Omental fat pad (tissue), 4 donors: ENCODE data around the gene BICD1. TPM values are rescaled to one million over a fixed set of nuclear protein-coding genes. Genes with fewer than 3 reads are reported as not detected.
"Not testable (repeated sequence)": the region's sequence is repeated elsewhere in the genome, so short reads cannot be mapped to it uniquely, and the experiment has no call there.

Source experiments
- ATAC-seq: fragments of 150-250 bp; one replicate; pipeline ENCODE4 v1.9.1; 2016; ENCODE audit warnings: mild to moderate bottlenecking, moderate library complexity; ENCODE audit not compliant: low FRiP score
- DNase-seq: peaks from one replicate; pipeline ENCODE4 v3.0.0-alpha.2; 2019; ENCODE audit warnings: low spot score
- total RNA-seq, 4 donors: library from RNA; depleted of rRNA; stranded (reverse); fragments of >200 nt; gene quantifications; one replicate each; pipeline ENCODE4 v1.1.0, GENCODE V29; 2016
- TF ChIP-seq, protein P1 (sequence below), 3 donors: fragments of 450-650 bp; IDR thresholded peaks; one replicate each; pipeline ENCODE4 v1.5.1; 2016 to 2017; ENCODE audit warnings: antibody characterized with exemption in 3 of 3, mild to moderate bottlenecking in 3 of 3, moderate library complexity in 2 of 3

Gene BICD1
- total RNA-seq, 4 donors from 2014 or later: 8.0 to 19.2 (median 9.1) TPM

GRCh38 chr12:32217354-32218310 is 111.0 kb downstream of the BICD1 start:
- TF ChIP-seq, protein P1, sequence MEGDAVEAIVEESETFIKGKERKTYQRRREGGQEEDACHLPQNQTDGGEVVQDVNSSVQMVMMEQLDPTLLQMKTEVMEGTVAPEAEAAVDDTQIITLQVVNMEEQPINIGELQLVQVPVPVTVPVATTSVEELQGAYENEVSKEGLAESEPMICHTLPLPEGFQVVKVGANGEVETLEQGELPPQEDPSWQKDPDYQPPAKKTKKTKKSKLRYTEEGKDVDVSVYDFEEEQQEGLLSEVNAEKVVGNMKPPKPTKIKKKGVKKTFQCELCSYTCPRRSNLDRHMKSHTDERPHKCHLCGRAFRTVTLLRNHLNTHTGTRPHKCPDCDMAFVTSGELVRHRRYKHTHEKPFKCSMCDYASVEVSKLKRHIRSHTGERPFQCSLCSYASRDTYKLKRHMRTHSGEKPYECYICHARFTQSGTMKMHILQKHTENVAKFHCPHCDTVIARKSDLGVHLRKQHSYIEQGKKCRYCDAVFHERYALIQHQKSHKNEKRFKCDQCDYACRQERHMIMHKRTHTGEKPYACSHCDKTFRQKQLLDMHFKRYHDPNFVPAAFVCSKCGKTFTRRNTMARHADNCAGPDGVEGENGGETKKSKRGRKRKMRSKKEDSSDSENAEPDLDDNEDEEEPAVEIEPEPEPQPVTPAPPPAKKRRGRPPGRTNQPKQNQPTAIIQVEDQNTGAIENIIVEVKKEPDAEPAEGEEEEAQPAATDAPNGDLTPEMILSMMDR (IDR thresholded peaks at IDR 0.05): no peak
- ATAC-seq: no peak
- DNase-seq: no peak

- TF ChIP-seq, protein P1 (IDR thresholded peaks at IDR 0.05): no peak
- ATAC-seq: no peak
- no peak for DNase-seq
Observed at GRCh38 chr12:32223941-32224340, 117.3 kb downstream of the BICD1 start.

DNA sequence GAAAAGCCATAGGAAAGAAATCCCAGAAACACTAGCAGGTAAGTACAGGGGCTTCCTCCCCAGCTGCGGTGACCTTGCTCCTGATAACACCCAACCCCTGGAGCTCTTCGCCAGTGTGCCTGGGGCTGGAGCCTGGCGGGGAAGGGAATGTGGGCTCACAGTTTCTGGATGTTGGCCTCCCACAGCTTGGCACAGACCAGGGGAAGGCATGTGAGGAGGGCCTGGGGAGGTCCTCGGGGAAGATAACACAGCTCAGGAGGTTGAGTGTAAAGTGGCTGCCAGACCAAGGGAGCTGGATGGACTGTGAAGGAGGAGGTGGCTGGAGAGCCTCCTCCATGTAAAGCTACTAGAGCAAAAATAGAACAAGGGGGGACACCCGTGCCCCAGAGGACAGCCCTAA is 120.1 kb downstream of the BICD1 start:
- DNase-seq: no peak
- ATAC-seq: no peak
- TF ChIP-seq, protein P1 (IDR thresholded peaks at IDR 0.05): no peak

GRCh38 chr12:32229971-32230612 is 123.4 kb downstream of the BICD1 start:
- TF ChIP-seq, protein P1 (IDR thresholded peaks at IDR 0.05): no peak
- ATAC-seq (no peak), DNase-seq (no peak)

GRCh38 chr12:32230613-32230993 is 124.0 kb downstream of the BICD1 start:
- ATAC-seq (no peak), DNase-seq (no peak)
- TF ChIP-seq, protein P1 (IDR thresholded peaks at IDR 0.05): no peak

DNA sequence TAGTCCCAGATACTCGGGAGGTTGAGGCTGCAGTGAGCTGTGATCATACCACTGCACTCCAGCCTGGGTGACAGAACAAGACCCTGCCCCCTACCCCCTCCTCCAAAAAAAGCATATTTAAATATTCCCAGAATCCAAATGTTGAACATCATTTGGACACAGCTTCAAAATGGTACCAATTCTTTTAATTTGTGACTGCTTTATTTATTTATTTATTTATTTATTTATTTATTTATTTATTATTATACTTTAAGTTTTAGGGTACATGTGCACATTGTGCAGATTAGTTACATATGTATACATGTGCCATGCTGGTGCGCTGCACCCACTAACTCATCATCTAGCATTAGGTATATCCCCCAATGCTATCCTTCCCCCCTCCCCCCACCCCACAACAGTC is 124.7 kb downstream of the BICD1 start:
- not testable (repeated sequence) for ATAC-seq

GRCh38 chr12:32233568-32233967 is 126.9 kb downstream of the BICD1 start:
- ATAC-seq (no peak), DNase-seq (no peak)
- TF ChIP-seq, protein P1 (IDR thresholded peaks at IDR 0.05): no peak

More for the DNA sequence above, 124.7 kb downstream of the BICD1 start:
- DNase-seq: not testable (repeated sequence)
